SK-N-SH (cell line): ENCODE data around the gene FNDC3B. TPM values are rescaled to one million over a fixed set of nuclear protein-coding genes. Genes with fewer than 3 reads are reported as not detected.

ENCODE experiments used
- CTCF ChIA-PET: fragments of 300-600, 350-600 bp; formaldehyde crosslinking; extraction: SDS; loops from one replicate; lab custom pipeline; 2021; lab: Yijun Ruan, JAX
- POLR2A ChIA-PET: fragments of 350-600 bp; sonication (Branson Sonifier 250); formaldehyde crosslinking; extraction: SDS; loops from one replicate; lab custom pipeline; 2020; ENCODE audit warnings: antibody characterized with exemption, inconsistent platforms; lab: Yijun Ruan, JAX
- DNase-seq: peaks from one replicate; pipeline ENCODE4 v3.0.0; 2012
- H2AFZ ChIP-seq: fragments of 200-600 bp; sonication (generic); 2 replicates; pipeline ENCODE4 v1.8.1; 2016; ENCODE audit warnings: antibody characterized with exemption, mild to moderate bottlenecking, low read depth
- H3F3A ChIP-seq: fragments of 200-600 bp; sonication (generic); replicated peaks from 2 replicates; pipeline ENCODE3; 2016; ENCODE audit warnings: antibody characterized with exemption, mild to moderate bottlenecking; ENCODE audit not compliant: insufficient read depth
- H3K27ac ChIP-seq, 2 experiments: fragments of 200-500 bp in 1 of 2; fragments of 200-600 bp in 1 of 2; sonication (Bioruptor generic) in 1 of 2; sonication (generic), shearing (Covaris generic) in 1 of 2; 2 replicates each; pipeline versions ENCODE4 v1.5.1 to v1.6.1; 2014 to 2016; ENCODE audit warnings: low read depth in 2 of 2, inconsistent platforms in 1 of 2, low read length in 1 of 2, mild to moderate bottlenecking in 1 of 2, mixed read lengths in 1 of 2
- H3K27me3 ChIP-seq: fragments of 200-600 bp; sonication (generic), shearing (Covaris generic); 2 replicates; pipeline ENCODE4 v1.6.1; 2016; ENCODE audit warnings: mixed run types; ENCODE audit not compliant: insufficient read depth
- H3K36me3 ChIP-seq, 2 experiments: fragments of 200-500 bp in 1 of 2; fragments of 200-600 bp in 1 of 2; sonication (Bioruptor generic) in 1 of 2; sonication (generic) in 1 of 2; replicated peaks in 1 of 2; 2 replicates each; pipeline versions ENCODE3 to v1.5.1; 2014 to 2016; ENCODE audit warnings: low read length in 1 of 2, mild to moderate bottlenecking in 1 of 2; ENCODE audit not compliant: insufficient read depth in 2 of 2, control insufficient read depth in 1 of 2
- H3K4me1 ChIP-seq, 2 experiments: fragments of 200-500 bp in 1 of 2; fragments of 200-600 bp in 1 of 2; sonication (Bioruptor generic) in 1 of 2; sonication (generic), shearing (Covaris generic) in 1 of 2; 2 replicates each; pipeline versions ENCODE4 v1.5.1 to v1.6.1; 2014 to 2016; ENCODE audit warnings: low read depth in 1 of 2, low read length in 1 of 2, mixed run types in 1 of 2; ENCODE audit not compliant: insufficient read depth in 2 of 2, control insufficient read depth in 1 of 2
- H3K4me2 ChIP-seq: fragments of 200-600 bp; sonication (generic), shearing (Covaris generic); 2 replicates; pipeline ENCODE4 v1.6.1; 2017; ENCODE audit warnings: mixed run types
- H3K4me3 ChIP-seq, 2 experiments: fragments of 200-500 bp in 1 of 2; fragments of 200-600 bp in 1 of 2; sonication (Bioruptor generic) in 1 of 2; sonication (generic), shearing (Covaris generic) in 1 of 2; 2 replicates each; pipeline versions ENCODE4 v1.5.1 to v1.8.1; 2014 to 2016; ENCODE audit warnings: low read depth in 2 of 2, inconsistent platforms in 1 of 2, low read length in 1 of 2, mild to moderate bottlenecking in 1 of 2, mixed read lengths in 1 of 2, moderate library complexity in 1 of 2
- H3K79me2 ChIP-seq: fragments of 200-600 bp; sonication (generic); 2 replicates; pipeline ENCODE4 v1.8.1; 2017; ENCODE audit warnings: mild to moderate bottlenecking; ENCODE audit not compliant: insufficient read depth
- H3K9ac ChIP-seq: fragments of 200-600 bp; sonication (generic); 2 replicates; pipeline ENCODE4 v1.6.1; 2017; ENCODE audit warnings: mixed run types
- H3K9me2 ChIP-seq: fragments of 200-600 bp; sonication (generic); 2 replicates; pipeline ENCODE4 v1.6.1; 2017; ENCODE audit warnings: mixed run types
- H3K9me3 ChIP-seq: fragments of 200-600 bp; sonication (generic); 2 replicates; pipeline ENCODE4 v1.6.1; 2017; ENCODE audit warnings: mixed run types, mild to moderate bottlenecking, moderate library complexity
- H4K20me1 ChIP-seq: fragments of 200-600 bp; sonication (generic); 2 replicates; pipeline ENCODE4 v1.6.1; 2017; ENCODE audit warnings: mild to moderate bottlenecking, mixed run types; ENCODE audit not compliant: insufficient read depth
- ELF1 ChIP-seq: IDR thresholded peaks from 2 replicates; pipeline ENCODE4 v1.4.0; 2012
- FOSL2 ChIP-seq: IDR thresholded peaks from 2 replicates; pipeline ENCODE4 v1.4.0; 2012; ENCODE audit warnings: low read depth, mild to moderate bottlenecking, moderate library complexity, borderline replicate concordance
- FOXJ3 ChIP-seq: sonication (generic); formaldehyde crosslinking; IDR thresholded peaks from 2 replicates; pipeline ENCODE4 v1.5.1; 2020; ENCODE audit warnings: mild to moderate bottlenecking, missing genetic modification reagents
- GATA2 ChIP-seq: sonication (generic); formaldehyde crosslinking; IDR thresholded peaks from 2 replicates; pipeline ENCODE4 v1.5.0; 2020; ENCODE audit warnings: mild to moderate bottlenecking, missing genetic modification reagents
- MEF2A ChIP-seq: IDR thresholded peaks from 2 replicates; pipeline ENCODE4 v1.4.0; 2012; ENCODE audit warnings: low read depth, borderline replicate concordance
- NRF1 ChIP-seq: IDR thresholded peaks from 2 replicates; pipeline ENCODE4 v1.6.1; 2012; ENCODE audit warnings: low read depth, mild to moderate bottlenecking, low read length
- RFX5 ChIP-seq: IDR thresholded peaks from 2 replicates; pipeline ENCODE4 v1.6.1; 2012; ENCODE audit warnings: mild to moderate bottlenecking, improper control_type of control experiment, low read length
- RXRA ChIP-seq: IDR thresholded peaks from 2 replicates; pipeline ENCODE4 v1.4.0; 2012; ENCODE audit warnings: low read depth, mild to moderate bottlenecking, borderline replicate concordance
- SIN3A ChIP-seq: IDR thresholded peaks from 2 replicates; pipeline ENCODE4 v1.6.1; 2012; ENCODE audit warnings: low read depth, mild to moderate bottlenecking, low read length, moderate library complexity, borderline replicate concordance
- TAF1 ChIP-seq: IDR thresholded peaks from 2 replicates; pipeline ENCODE4 v1.6.1; 2012; ENCODE audit warnings: low read depth, mild to moderate bottlenecking, low read length, moderate library complexity, borderline replicate concordance
- TEAD4 ChIP-seq: IDR thresholded peaks from 2 replicates; pipeline ENCODE4 v1.4.0; 2012; ENCODE audit warnings: mild to moderate bottlenecking, borderline replicate concordance; ENCODE audit not compliant: insufficient read depth
- WGBS: methylation state at CpG from one replicate; pipeline ENCODE4 v1.1.6; 2017; ENCODE audit warnings: low lambda C conversion rate; 5-methylcytosine and 5-hydroxymethylcytosine counted together
- polyA plus RNA-seq, 3 experiments: library from polyadenylated mRNA; depleted of rRNA; stranded (reverse); fragments of >200 nt; gene quantifications; 2 replicates each; pipeline ENCODE4 v1.2.3, GENCODE V29; 2012
- TF ChIP-seq, protein P1 (sequence below): IDR thresholded peaks from 2 replicates; pipeline ENCODE4 v1.4.0; 2012; ENCODE audit warnings: low read depth, borderline replicate concordance
- TF ChIP-seq, protein P2 (sequence below): IDR thresholded peaks from 2 replicates; pipeline ENCODE4 v1.6.1; 2012; ENCODE audit warnings: mild to moderate bottlenecking, low read depth, low read length, moderate library complexity

Gene FNDC3B
- polyA plus RNA-seq, 1 of the 3 experiments (the other 2 are of a cell fraction): 10.4 TPM

DNA sequence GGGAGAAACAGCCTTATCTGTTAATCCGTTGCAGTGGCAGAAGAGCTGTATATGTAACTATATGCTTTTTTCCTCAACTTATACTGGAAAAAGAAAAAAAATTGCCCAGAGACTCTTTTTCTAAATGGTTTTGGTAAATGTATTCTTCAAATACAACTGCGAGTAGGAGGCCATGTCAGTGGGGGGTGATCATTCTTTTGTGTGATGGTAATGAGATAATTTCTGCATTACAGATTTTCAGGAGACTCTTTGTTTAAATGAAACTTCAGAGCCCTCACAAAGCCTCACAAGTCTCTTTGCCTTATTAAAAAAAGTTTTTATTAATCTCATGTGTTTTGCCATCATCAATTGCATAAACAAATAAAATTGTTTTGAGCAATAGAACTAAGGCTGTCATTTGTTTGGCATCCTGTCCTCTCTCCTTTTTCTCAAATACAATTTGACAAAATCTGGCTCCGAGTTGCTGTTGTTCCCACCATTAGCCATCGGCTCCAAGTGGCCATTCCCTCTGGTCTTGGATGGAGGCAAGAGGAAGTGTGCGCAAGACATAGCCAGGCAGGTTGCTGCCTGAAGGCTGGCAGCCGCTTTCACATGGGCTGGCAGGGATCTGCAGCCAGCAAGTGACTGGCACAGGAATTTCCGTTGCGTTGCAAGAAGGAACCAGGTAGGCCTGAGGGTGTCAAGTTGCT is 116.7 kb downstream of the FNDC3B start:
- H3K9me3 ChIP-seq: no peaks in the 10 kb centered on the region
- H3K27ac ChIP-seq: peak overlapping the region; percentile 25 to 96; a peak in 2 of 4 replicates
- no peaks in the 10 kb centered on the region for H3K27me3 ChIP-seq
- no peaks in the 10 kb centered on the region for H3K9me2 ChIP-seq
- H3K4me2 ChIP-seq: no peak overlapping the region
- POLR2A ChIA-PET: no interaction called here
- peaks cover 11% of the 10 kb centered on the region; the same call in 1 of the 2 replicates for H4K20me1 ChIP-seq
- H3K4me3 ChIP-seq: no peak overlapping the region
- H3K4me1 ChIP-seq: peaks cover 24 to 67% of the 10 kb centered on the region in 2 experiments
- TF ChIP-seq FOSL2: no peak
- H3F3A ChIP-seq: peaks cover 36% of the 10 kb centered on the region
- peaks cover 0 to 5% of the 10 kb centered on the region in 2 experiments for H3K36me3 ChIP-seq
- H2AFZ ChIP-seq: no peak overlapping the region
- H3K79me2 ChIP-seq: peaks cover 93% of the 10 kb centered on the region
- CTCF ChIA-PET: no interaction called here
- H3K9ac ChIP-seq: no peak overlapping the region
- 86% methylated on average over 8 of the region's 8 CpGs for WGBS
- no peak for DNase-seq

DNA sequence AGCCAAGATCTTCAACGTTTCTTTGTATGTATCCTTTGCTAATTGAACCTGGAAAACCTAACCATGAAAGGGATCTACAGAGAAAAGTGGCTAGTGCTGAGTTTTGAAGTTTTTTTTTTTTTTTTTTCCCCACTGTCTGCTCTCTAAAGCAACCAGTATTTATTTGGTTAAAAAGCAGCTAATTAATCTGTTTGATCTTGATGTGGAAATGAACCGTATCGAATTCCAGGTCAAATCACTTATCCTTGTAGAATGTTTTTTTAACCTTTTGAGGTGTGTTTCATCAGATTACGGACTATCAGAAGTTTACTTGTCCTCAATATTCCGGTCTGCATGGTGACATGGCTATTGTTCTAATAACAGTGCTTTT is 117.2 kb downstream of the FNDC3B start:
- H3K27me3 ChIP-seq: no peaks in the 10 kb centered on the region
- no peak overlapping the region for H3K4me2 ChIP-seq
- peak overlapping the region in 1 of 2 experiments; percentile 96; a peak in 2 of 4 replicates for H3K27ac ChIP-seq
- H2AFZ ChIP-seq: no peak overlapping the region
- no peak for TF ChIP-seq SIN3A
- ChIA-PET CTCF (interaction anchor here (1.0 kb wide), 1 partner anchor 185 kb away, joined by 3 read pairs; no protein-coding TSS in a partner anchor), POLR2A (no interaction called here)
- no peaks in the 10 kb centered on the region for H3K9me3 ChIP-seq
- H3K4me1 ChIP-seq: peaks cover 24 to 62% of the 10 kb centered on the region in 2 experiments
- H3K36me3 ChIP-seq: peaks cover 0 to 8% of the 10 kb centered on the region in 2 experiments
- H3F3A ChIP-seq: peaks cover 33% of the 10 kb centered on the region
- H4K20me1 ChIP-seq: peaks cover 11% of the 10 kb centered on the region; the same call in 1 of the 2 replicates
- H3K9me2 ChIP-seq: no peaks in the 10 kb centered on the region
- H3K9ac ChIP-seq: no peak overlapping the region
- peaks cover 93% of the 10 kb centered on the region for H3K79me2 ChIP-seq
- 64% methylated on average over 5 of the region's 5 CpGs for WGBS
- DNase-seq: no peak
- no peak overlapping the region for H3K4me3 ChIP-seq

DNA sequence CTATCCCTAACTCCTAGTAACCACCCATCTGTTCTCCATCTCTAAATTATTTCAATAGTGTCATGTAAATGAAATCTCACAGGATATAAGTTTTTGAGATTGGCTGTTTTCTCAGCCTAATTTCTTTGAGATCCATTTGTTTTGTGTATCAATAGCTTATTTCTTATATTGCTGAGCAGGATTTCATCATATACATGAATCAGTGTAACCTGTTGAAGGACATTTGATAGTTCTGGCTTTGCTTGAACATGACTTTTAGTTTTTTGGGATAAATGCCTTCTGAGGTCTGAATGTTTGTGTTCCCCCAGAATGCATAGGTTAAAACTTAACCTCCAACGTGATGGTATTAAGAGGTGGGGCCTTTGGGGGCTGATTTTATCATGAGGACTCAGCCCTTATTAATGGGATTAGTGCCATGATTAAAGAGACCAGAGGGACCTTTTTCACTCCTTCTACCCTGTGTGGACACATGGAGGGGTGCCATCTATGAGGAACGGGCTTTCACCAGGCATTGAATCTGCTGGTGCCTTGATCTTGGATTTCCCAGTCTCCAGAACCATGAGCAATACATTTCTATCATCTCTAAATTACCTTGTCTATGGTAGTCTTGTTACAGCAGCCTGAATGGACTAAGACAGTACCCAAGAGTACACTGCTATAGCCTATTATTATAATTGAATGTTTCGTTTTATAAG is 118.3 kb downstream of the FNDC3B start:
- ChIA-PET CTCF (interaction anchor here (1.0 kb wide), 1 partner anchor 184 kb away, joined by 3 read pairs; no protein-coding TSS in a partner anchor), POLR2A (no interaction called here)
- Histone ChIP-seq H4K20me1 (peaks cover 11% of the 10 kb centered on the region; the same call in 1 of the 2 replicates), H3K4me1 (peaks cover 18 to 51% of the 10 kb centered on the region in 2 experiments), H3K9me3 (no peaks in the 10 kb centered on the region), H2AFZ (no peak overlapping the region), H3K4me3 (no peak overlapping the region), H3K9ac (no peak overlapping the region), H3K79me2 (peaks cover 93% of the 10 kb centered on the region), H3F3A (peaks cover 22% of the 10 kb centered on the region), H3K9me2 (no peaks in the 10 kb centered on the region), H3K36me3 (peaks cover 0 to 10% of the 10 kb centered on the region in 2 experiments), H3K4me2 (no peak overlapping the region), H3K27ac (no peak overlapping the region), H3K27me3 (no peaks in the 10 kb centered on the region)
- DNase-seq: no peak
- 95% methylated on average over 3 of the region's 3 CpGs for WGBS
- TF ChIP-seq TEAD4 (no peak), FOSL2 (no peak), NRF1 (no peak), GATA2 (no peak), MEF2A (no peak), FOXJ3 (CRISPR knock-in tag) (no peak), ELF1 (no peak), TAF1 (no peak), RFX5 (no peak), RXRA (no peak)
- TF ChIP-seq, protein P1, sequence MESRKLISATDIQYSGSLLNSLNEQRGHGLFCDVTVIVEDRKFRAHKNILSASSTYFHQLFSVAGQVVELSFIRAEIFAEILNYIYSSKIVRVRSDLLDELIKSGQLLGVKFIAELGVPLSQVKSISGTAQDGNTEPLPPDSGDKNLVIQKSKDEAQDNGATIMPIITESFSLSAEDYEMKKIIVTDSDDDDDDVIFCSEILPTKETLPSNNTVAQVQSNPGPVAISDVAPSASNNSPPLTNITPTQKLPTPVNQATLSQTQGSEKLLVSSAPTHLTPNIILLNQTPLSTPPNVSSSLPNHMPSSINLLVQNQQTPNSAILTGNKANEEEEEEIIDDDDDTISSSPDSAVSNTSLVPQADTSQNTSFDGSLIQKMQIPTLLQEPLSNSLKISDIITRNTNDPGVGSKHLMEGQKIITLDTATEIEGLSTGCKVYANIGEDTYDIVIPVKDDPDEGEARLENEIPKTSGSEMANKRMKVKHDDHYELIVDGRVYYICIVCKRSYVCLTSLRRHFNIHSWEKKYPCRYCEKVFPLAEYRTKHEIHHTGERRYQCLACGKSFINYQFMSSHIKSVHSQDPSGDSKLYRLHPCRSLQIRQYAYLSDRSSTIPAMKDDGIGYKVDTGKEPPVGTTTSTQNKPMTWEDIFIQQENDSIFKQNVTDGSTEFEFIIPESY: no peak
- TF ChIP-seq, protein P2, sequence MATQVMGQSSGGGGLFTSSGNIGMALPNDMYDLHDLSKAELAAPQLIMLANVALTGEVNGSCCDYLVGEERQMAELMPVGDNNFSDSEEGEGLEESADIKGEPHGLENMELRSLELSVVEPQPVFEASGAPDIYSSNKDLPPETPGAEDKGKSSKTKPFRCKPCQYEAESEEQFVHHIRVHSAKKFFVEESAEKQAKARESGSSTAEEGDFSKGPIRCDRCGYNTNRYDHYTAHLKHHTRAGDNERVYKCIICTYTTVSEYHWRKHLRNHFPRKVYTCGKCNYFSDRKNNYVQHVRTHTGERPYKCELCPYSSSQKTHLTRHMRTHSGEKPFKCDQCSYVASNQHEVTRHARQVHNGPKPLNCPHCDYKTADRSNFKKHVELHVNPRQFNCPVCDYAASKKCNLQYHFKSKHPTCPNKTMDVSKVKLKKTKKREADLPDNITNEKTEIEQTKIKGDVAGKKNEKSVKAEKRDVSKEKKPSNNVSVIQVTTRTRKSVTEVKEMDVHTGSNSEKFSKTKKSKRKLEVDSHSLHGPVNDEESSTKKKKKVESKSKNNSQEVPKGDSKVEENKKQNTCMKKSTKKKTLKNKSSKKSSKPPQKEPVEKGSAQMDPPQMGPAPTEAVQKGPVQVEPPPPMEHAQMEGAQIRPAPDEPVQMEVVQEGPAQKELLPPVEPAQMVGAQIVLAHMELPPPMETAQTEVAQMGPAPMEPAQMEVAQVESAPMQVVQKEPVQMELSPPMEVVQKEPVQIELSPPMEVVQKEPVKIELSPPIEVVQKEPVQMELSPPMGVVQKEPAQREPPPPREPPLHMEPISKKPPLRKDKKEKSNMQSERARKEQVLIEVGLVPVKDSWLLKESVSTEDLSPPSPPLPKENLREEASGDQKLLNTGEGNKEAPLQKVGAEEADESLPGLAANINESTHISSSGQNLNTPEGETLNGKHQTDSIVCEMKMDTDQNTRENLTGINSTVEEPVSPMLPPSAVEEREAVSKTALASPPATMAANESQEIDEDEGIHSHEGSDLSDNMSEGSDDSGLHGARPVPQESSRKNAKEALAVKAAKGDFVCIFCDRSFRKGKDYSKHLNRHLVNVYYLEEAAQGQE: no peak
